Aorta (tissue), 5 donors: ENCODE data around the gene TTLL3. TPM values are rescaled to one million over a fixed set of nuclear protein-coding genes. Genes with fewer than 3 reads are reported as not detected.

ENCODE experiments used
- ATAC-seq: fragments of 200-7000 bp; cut with Tn5 transposase; one replicate; pipeline ENCODE4 v1.9.1; 2022; ENCODE audit warnings: moderate library complexity; ENCODE audit not compliant: low FRiP score
- DNase-seq, 2 donors: peaks; one replicate each; pipeline ENCODE4 v3.0.0-alpha.2; 2020
- H3K27ac ChIP-seq, 2 donors: one replicate each; pipeline ENCODE4 v1.5.1; 2013; ENCODE audit warnings: low read length in 2 of 2, mild to moderate bottlenecking in 2 of 2, moderate library complexity in 2 of 2, control low read depth in 1 of 2, inconsistent platforms in 1 of 2, low read depth in 1 of 2
- H3K27me3 ChIP-seq, 2 donors: one replicate each; pipeline ENCODE4 v1.6.1; 2013; ENCODE audit warnings: control low read depth in 1 of 2, low read length in 1 of 2, mild to moderate bottlenecking in 1 of 2, moderate library complexity in 1 of 2; ENCODE audit not compliant: insufficient read depth in 2 of 2, control insufficient read depth in 1 of 2
- H3K36me3 ChIP-seq, 2 donors: one replicate each; pipeline ENCODE4 v1.6.1; 2013; ENCODE audit warnings: control low read depth in 1 of 2, low read length in 1 of 2, mild to moderate bottlenecking in 1 of 2; ENCODE audit not compliant: insufficient read depth in 2 of 2, control insufficient read depth in 1 of 2
- H3K4me1 ChIP-seq, 2 donors: one replicate each; pipeline ENCODE4 v1.6.1; 2013; ENCODE audit warnings: low read length in 2 of 2, control low read depth in 1 of 2, mild to moderate bottlenecking in 1 of 2, moderate library complexity in 1 of 2; ENCODE audit not compliant: insufficient read depth in 2 of 2, control insufficient read depth in 1 of 2
- H3K4me3 ChIP-seq, 2 donors: one replicate each; pipeline ENCODE4 v1.5.1; 2013; ENCODE audit warnings: low read length in 2 of 2, control low read depth in 1 of 2, mild to moderate bottlenecking in 1 of 2
- H3K9me3 ChIP-seq: one replicate; pipeline ENCODE4 v1.6.1; 2013; ENCODE audit warnings: mild to moderate bottlenecking, low read length; ENCODE audit not compliant: control insufficient read depth
- WGBS, 2 donors: extraction: QIAGEN DNeasy Blood & Tissue Kit; methylation state at CpG; one replicate each; pipeline ENCODE4 v1.1.7; 2013; 5-methylcytosine and 5-hydroxymethylcytosine counted together
- intact Hi-C, 2 donors: fragments of 100-400 bp; cut with DNase I; formaldehyde crosslinking; loops; one replicate each; pipeline versions ENCODE4 v1.14.2 to v1.15.0; 2022
- long read RNA-seq, 2 donors: library from polyadenylated mRNA; unstranded; transcript quantifications; one replicate each; pipeline ENCODE4 v2.0.0, GENCODE V29; 2020 to 2021
- polyA plus RNA-seq, 2 donors: library from polyadenylated mRNA; stranded (reverse); fragments of 200-250 nt; gene quantifications; one replicate each; pipeline ENCODE4 v1.2.3, GENCODE V29; 2013
- total RNA-seq, 2 donors: library from RNA; stranded (reverse); fragmentation: NEBNext Ultra II Directional; extraction: Animal tissue kit (Norgen Biotek cat#: 25700); gene quantifications; one replicate each; pipeline ENCODE4 v1.2.1, GENCODE V29; 2021
- donor health status: healthy with polysubstance abuse.
- donor health status: Bipolar disorder and iron deficiency.
- donor health status: DM: no; HTN: no; CAD: no.
- donor health status: DM: no; HTN: no; CAD: no.
- donor health status: DM: yes; HTN: yes; CAD: no.

Gene TTLL3
- total RNA-seq (100 to 1,000 TPM in 1 of 2 donors, 10 to 100 TPM in 1; 40.3 to 108 TPM), polyA plus RNA-seq (100 to 1,000 TPM in 1 of 2 donors, 10 to 100 TPM in 1; 12.3 to 120 TPM)
- long read RNA-seq, donor 1, full-length matches to known transcripts, result 6 of 40 reads
- long read RNA-seq, donor 1, partial matches to known transcripts, result 13 of 40 reads
- long read RNA-seq, donor 1, other reads (novel, unspliced or antisense), result 21 of 40 reads
- long read RNA-seq, donor 2, full-length matches to known transcripts, result 4 of 38 reads
- long read RNA-seq, donor 2, partial matches to known transcripts, result 6 of 38 reads
- long read RNA-seq, donor 2, other reads (novel, unspliced or antisense), result 28 of 38 reads

DNA sequence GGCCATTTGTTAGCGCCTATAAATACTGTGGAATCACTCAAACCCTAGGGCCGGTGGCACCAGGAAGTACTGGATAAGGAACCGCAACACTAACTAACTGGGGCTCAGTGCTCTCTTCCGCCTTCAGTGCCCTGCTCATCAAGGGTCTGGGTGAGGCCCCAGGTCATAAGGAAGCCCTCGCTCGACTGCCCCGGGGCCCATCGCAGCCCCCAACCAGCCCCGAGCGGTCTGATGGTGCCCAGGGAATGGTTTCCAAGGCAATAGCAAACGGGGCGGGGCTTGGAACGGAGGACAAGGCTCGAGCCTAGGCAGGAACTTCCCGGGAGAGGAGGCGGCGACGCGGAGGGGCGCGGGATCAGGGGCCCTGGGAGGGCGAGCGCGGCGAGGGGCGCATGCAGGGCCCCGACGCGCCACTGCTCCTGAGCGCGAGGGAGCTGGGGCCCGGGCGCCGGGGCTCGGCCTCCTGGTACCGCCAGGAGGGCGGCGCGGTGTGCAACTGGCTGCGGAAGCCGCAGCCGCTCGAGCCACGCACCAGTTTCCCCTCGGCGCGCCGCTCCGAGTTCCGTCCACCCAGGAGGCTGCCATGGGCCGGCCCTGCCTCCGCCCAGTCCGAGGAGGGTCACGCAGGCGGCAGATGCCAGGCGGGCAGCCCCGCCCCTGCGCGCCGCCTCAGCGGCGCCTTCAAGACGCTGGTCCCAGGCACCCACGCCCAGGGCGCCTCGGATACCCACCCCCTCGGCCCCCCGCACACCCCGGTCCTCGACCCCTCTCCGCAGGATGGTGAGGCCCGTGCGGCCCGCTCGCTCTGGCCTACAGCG is at the start of gene TTLL3:
Gene TTLL3, plus strand, starts transcription at position 648 of the 818 bp plus-strand sequence. CDS start 400 bp downstream, outside the sequence.
- DNase-seq (peak; percentile 90 to 94), ATAC-seq (peak; percentile 90)
- 1% methylated on average over 38 to 76 of the region's 76 CpGs for WGBS, 2 donors
- intact Hi-C loops, result no loop called here
- H3K9me3 ChIP-seq, result no peaks in the 10 kb centered on the region
- H3K4me1 ChIP-seq, result no peaks in the 10 kb centered on the region
- H3K36me3 ChIP-seq, result peaks cover 7% of the 10 kb centered on the region in 2 donors
- peak within 1 kb of the TSS; percentile 31 to 60 for H3K27ac ChIP-seq
- no peaks in the 10 kb centered on the region for H3K27me3 ChIP-seq
- H3K4me3 ChIP-seq, result peak within 1 kb of the TSS; percentile 3 to 54

DNA sequence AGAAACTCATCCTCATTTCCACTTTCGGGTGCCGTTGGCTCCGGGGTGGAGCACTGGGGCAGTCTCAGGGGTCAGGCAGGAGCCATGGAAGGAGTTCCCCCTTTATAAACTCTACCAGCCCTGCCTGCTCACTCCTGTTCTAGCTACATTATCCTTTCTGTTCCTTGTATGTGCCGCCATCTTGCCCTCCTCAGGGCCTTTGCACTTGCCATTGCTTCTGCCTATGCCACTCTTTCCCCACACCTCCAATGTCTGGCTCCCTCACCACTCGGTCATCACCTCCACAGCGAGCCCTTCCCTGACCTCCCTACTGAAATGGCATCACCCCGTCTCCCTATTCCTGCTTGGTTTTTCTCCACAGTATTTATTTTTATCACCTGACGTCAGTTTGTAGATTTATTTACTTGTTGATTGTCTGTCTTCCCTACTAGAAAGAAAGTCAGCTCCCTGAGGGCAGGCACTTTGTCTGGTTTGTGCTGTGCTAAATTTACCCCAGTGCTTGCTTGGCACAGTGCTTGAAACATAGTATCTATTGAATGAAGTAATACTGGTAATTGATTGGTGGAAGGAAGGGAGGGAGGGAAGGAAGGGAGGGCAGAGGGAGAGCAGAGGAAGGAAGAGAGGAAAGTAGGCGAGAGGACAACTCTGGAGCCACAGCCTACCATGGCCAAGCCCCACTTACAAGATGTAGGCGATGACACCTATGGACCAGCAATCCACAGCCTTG is 49.1 kb upstream of the TTLL3 start:
- Histone ChIP-seq H3K36me3 (peaks cover 0 to 8% of the 10 kb centered on the region in 2 donors), H3K27ac (no peak overlapping the region), H3K4me3 (no peak overlapping the region), H3K27me3 (no peaks in the 10 kb centered on the region), H3K4me1 (no peaks in the 10 kb centered on the region), H3K9me3 (no peaks in the 10 kb centered on the region)
- no peak for ATAC-seq
- 96% methylated on average over 10 of the region's 10 CpGs for WGBS, 2 donors
- no peak for DNase-seq
- intact Hi-C loops, result no loop called here

DNA sequence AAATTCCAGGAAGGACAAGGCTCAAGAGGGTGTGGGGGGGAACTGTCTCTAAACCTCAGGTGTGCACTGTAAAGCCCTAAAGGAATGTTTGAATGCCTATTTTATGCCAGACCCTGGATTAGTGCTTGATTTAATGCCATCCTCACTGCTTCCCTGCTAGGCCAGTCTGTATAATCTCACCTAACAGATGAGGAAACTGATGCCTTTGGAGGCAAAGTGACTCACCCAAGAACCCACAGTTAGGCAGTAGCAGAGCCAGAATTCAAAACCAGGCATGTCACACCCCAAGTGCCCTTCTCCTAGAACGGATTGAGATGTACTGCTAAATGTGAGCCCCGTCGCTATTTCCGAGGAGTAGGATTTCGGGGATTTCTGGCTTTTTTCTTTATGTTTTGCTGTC is 48.1 kb upstream of the TTLL3 start:
- intact Hi-C loops, result no loop called here
- H3K36me3 ChIP-seq, result peaks cover 0 to 6% of the 10 kb centered on the region in 2 donors
- H3K9me3 ChIP-seq, result no peaks in the 10 kb centered on the region
- no peak for ATAC-seq
- H3K27me3 ChIP-seq, result no peaks in the 10 kb centered on the region
- no peak for DNase-seq
- WGBS, 2 donors, result 94 to 96% methylated on average over 5 of the region's 5 CpGs
- no peaks in the 10 kb centered on the region for H3K4me1 ChIP-seq
- no peak overlapping the region for H3K4me3 ChIP-seq
- no peak overlapping the region for H3K27ac ChIP-seq

DNA sequence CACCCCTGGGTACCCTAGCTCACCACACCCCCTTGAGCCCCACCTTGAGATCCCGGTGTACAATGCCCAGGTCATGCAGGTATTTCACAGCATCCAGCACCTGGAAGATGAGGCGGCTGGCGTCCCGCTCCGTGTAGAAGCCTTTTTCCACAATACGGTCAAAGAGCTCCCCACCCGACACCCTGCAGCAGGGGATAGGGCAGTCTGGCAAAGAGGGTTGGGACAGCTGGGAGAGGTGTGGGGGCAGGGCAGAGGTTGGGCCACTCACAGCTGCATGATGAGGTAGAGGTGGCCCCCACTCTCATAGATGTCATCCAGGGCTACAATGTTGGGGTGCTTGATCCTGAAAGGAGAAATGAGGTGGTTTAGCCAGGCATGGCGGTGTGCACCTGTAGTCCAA is 47.2 kb upstream of the TTLL3 start:
- intact Hi-C loops, result no loop called here
- WGBS, 2 donors, result 88 to 90% methylated on average over 8 of the region's 8 CpGs
- H3K9me3 ChIP-seq, result no peaks in the 10 kb centered on the region
- H3K27ac ChIP-seq, result no peak overlapping the region
- ATAC-seq (no peak), DNase-seq (no peak)
- H3K4me1 ChIP-seq, result no peaks in the 10 kb centered on the region
- H3K27me3 ChIP-seq, result no peaks in the 10 kb centered on the region
- H3K36me3 ChIP-seq, result peaks cover 0 to 4% of the 10 kb centered on the region in 2 donors
- H3K4me3 ChIP-seq, result no peak overlapping the region

DNA sequence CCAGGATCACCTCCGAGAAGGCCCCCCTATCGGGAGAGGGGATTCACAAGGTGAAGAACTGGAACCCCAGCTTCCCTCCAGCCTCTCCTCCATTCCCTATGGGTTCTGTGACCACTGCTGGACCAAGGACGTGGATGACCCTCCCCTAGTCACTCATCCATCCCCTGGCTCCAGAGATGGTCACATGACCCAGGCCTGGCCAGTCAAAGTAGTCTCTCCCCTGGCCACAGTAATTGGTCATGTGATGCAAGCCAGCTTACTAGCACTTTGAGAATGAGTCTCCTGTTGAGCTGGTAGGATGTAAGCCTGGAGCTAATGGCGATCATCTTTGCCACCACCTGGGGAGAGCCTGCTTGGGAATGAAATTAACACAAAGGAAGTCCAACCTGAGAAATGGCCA is 44.2 kb upstream of the TTLL3 start:
- intact Hi-C loops, result no loop called here
- 79 to 86% methylated on average over 4 of the region's 4 CpGs for WGBS, 2 donors
- Histone ChIP-seq H3K9me3 (no peaks in the 10 kb centered on the region), H3K4me3 (no peak overlapping the region), H3K36me3 (peaks cover 0 to 2% of the 10 kb centered on the region in 2 donors), H3K27ac (no peak overlapping the region), H3K27me3 (no peaks in the 10 kb centered on the region), H3K4me1 (peaks cover 2 to 4% of the 10 kb centered on the region in 2 donors)
- ATAC-seq, result no peak
- DNase-seq, result no peak

GRCh38 chr3:9767418-9767817 is 42.6 kb upstream of the TTLL3 start:
- Histone ChIP-seq H3K4me1 (peaks cover 2 to 4% of the 10 kb centered on the region in 2 donors), H3K27me3 (no peaks in the 10 kb centered on the region), H3K27ac (no peak overlapping the region), H3K9me3 (no peaks in the 10 kb centered on the region), H3K36me3 (peaks cover 0 to 2% of the 10 kb centered on the region in 2 donors), H3K4me3 (no peak overlapping the region)
- no peak for DNase-seq
- ATAC-seq, result no peak
- 62 to 70% methylated on average over 7 of the region's 7 CpGs for WGBS, 2 donors
- intact Hi-C loops, result no loop called here

DNA sequence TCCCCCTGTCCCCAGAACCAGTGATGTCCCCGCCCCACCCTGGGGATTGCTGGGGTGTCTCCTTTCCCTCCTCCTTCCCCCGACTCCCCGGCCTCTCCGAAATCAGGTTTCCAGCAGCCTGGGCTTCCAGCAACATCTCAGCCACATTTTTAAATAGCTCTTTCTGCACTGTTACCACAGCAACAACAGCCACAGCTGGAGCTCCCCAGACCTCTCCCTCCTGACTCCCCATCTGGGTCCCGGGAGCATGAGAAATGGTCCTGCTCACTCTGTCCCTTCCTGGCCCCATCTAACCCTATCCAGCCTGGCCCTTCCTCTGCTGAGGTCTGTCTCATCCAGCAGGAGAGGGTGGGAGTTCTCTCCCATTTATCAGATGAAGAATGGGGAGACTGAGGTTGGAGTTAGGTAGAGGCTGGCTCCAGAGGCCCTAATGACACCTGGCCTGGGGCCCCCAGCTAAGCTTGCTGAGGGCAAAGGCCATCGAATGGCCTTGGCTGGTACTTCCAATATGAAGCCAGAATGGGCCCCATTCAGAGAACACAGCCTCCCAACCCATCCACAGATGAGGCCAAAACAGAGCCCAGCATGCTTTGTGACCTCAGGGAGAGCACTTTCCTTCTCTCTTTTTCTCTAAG is 41.8 kb upstream of the TTLL3 start:
- H3K27ac ChIP-seq, result peak overlapping the region in 1 of 2 donors; percentile 37
- H3K9me3 ChIP-seq, result no peaks in the 10 kb centered on the region
- H3K36me3 ChIP-seq, result peaks cover 0 to 2% of the 10 kb centered on the region in 2 donors
- WGBS, 2 donors, result 42 to 47% methylated on average over 6 of the region's 6 CpGs
- intact Hi-C loops, result no loop called here
- ATAC-seq, result no peak
- H3K4me3 ChIP-seq, result no peak overlapping the region
- H3K27me3 ChIP-seq, result no peaks in the 10 kb centered on the region
- H3K4me1 ChIP-seq, result peaks cover 2 to 4% of the 10 kb centered on the region in 2 donors
- DNase-seq, result no peak

DNA sequence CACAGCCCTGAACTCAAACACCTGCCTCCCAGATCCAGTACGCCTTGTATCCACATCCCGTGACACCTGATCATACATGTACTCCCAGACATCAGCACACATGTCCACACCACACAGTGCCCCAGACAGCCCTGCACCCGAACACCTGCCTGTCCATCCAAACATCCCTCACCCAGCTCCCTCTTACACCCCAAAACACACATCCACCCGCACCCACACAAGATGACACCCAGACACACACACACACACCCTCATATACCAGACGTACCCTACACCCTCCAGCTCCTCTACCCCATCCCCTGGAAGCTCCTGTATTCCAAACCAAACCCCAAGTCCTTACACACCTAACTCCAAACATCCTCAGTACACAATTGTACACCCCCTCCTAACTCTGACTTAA is 41.0 kb upstream of the TTLL3 start:
- no peaks in the 10 kb centered on the region for H3K9me3 ChIP-seq
- intact Hi-C loops, result no loop called here
- H3K27me3 ChIP-seq, result no peaks in the 10 kb centered on the region
- WGBS, 2 donors, result 40 to 44% methylated on average over 5 of the region's 5 CpGs
- peak overlapping the region in 1 of 2 donors; percentile 70 for H3K27ac ChIP-seq
- peak overlapping the region; percentile 42 to 84 for H3K4me3 ChIP-seq
- ATAC-seq (no peak), DNase-seq (no peak)
- peaks cover 2 to 4% of the 10 kb centered on the region in 2 donors for H3K4me1 ChIP-seq
- peaks cover 0 to 2% of the 10 kb centered on the region in 2 donors for H3K36me3 ChIP-seq
